MCF 10A (cell line): Measurements from ENCODE around the gene TCEAL2. TPM values are rescaled to one million over a fixed set of nuclear protein-coding genes. Genes with fewer than 3 reads are reported as not detected.
A peak's percentile ranks its signal among the peaks of the same experiment; 100 is the strongest.
"Not testable (repeated sequence)": the region's sequence is repeated elsewhere in the genome, so short reads cannot be mapped to it uniquely, and the experiment has no call there.

Source experiments
- BruUV-seq: library from RNA; stranded (reverse); fragments of 400-500 nt; replicated peaks from 2 replicates; lab custom pipeline; 2021; lab: Mats Ljungman, UMichigan
- CTCF ChIA-PET: fragments of 300-600 bp; sonication (Branson Sonifier 250); formaldehyde crosslinking; extraction: SDS; loops from one replicate; lab custom pipeline; 2021; ENCODE audit warnings: antibody characterized with exemption, inconsistent platforms; lab: Yijun Ruan, JAX
- POLR2A ChIA-PET: fragments of 300-600, 350-650 bp; sonication (Branson Sonifier 250); formaldehyde crosslinking; extraction: SDS; loops from one replicate; lab custom pipeline; 2020; ENCODE audit warnings: antibody characterized with exemption, inconsistent platforms; lab: Yijun Ruan, JAX
- DNase-seq: peaks from one replicate; pipeline ENCODE4 v3.0.0-alpha.2; 2018; ENCODE audit not compliant: unreplicated experiment
- H3K27ac Mint-ChIP-seq: one replicate; pipeline ENCODE4 v1.8.0; 2022; ENCODE audit warnings: mild to moderate bottlenecking, low read depth, mixed read lengths; ENCODE audit not compliant: unreplicated experiment
- H3K27me3 Mint-ChIP-seq: one replicate; pipeline ENCODE4 v1.8.0; 2022; ENCODE audit warnings: mixed read lengths; ENCODE audit not compliant: insufficient read depth, unreplicated experiment
- H3K36me3 Mint-ChIP-seq: one replicate; pipeline ENCODE4 v1.8.0; 2022; ENCODE audit warnings: mild to moderate bottlenecking, moderate library complexity, mixed read lengths; ENCODE audit not compliant: insufficient read depth, unreplicated experiment
- H3K4me1 Mint-ChIP-seq: one replicate; pipeline ENCODE4 v1.8.0; 2022; ENCODE audit warnings: mixed read lengths; ENCODE audit not compliant: insufficient read depth, unreplicated experiment
- H3K4me3 Mint-ChIP-seq: one replicate; pipeline ENCODE4 v1.8.0; 2022; ENCODE audit warnings: mild to moderate bottlenecking, moderate library complexity, mixed read lengths; ENCODE audit not compliant: unreplicated experiment
- H3K9me3 Mint-ChIP-seq: one replicate; pipeline ENCODE4 v1.8.0; 2022; ENCODE audit warnings: mixed read lengths; ENCODE audit not compliant: unreplicated experiment
- CTCF ChIP-seq: fragments of 200-600 bp; IDR thresholded peaks from one replicate; pipeline ENCODE4 v1.8.0; 2022; ENCODE audit warnings: antibody characterized with exemption, mild to moderate bottlenecking; ENCODE audit not compliant: unreplicated experiment
- intact Hi-C: fragments of 100-400 bp; cut with micrococcal nuclease; formaldehyde crosslinking; loops from 2 replicates; pipeline ENCODE4 v1.14.1; 2022
- total RNA-seq: library from RNA; stranded (reverse); gene quantifications from 2 replicates; pipeline ENCODE4 v1.2.3, GENCODE V29; 2022

TCEAL2 gene
- total RNA-seq, 1 experiment from 2014 or later, result not detected

GRCh38 chrX:102115748-102116147 lies 9.7 kb upstream of the TCEAL2 start:
- no peak for TF ChIP-seq CTCF
- Mint-ChIP-seq H3K36me3 (no peaks in the 10 kb centered on the region), H3K4me1 (no peaks in the 10 kb centered on the region), H3K27ac (no peak overlapping the region), H3K4me3 (no peak overlapping the region), H3K9me3 (peaks cover 18% of the 10 kb centered on the region), H3K27me3 (peaks cover 28% of the 10 kb centered on the region)
- intact Hi-C loops, result no loop called here
- no peak for DNase-seq
- ChIA-PET CTCF (interaction anchor here (0.7 kb wide), 1 partner anchor 847 kb away, joined by 4 read pairs; no protein-coding TSS in a partner anchor), POLR2A (no interaction called here)
- no TSS peak for BruUV-seq

GRCh38 chrX:102125014-102125413 lies 465 bp upstream of the TCEAL2 start:
- H3K27ac Mint-ChIP-seq, POLR2A ChIA-PET, H3K4me1 Mint-ChIP-seq, intact Hi-C loops, H3K36me3 Mint-ChIP-seq, CTCF ChIA-PET, H3K4me3 Mint-ChIP-seq, BruUV-seq, DNase-seq, H3K9me3 Mint-ChIP-seq: not testable (repeated sequence)
- peaks cover 58% of the 10 kb centered on the region for H3K27me3 Mint-ChIP-seq

- H3K27ac Mint-ChIP-seq, POLR2A ChIA-PET, intact Hi-C loops, H3K4me3 Mint-ChIP-seq, H3K4me1 Mint-ChIP-seq, DNase-seq, CTCF ChIA-PET, H3K36me3 Mint-ChIP-seq, BruUV-seq, H3K9me3 Mint-ChIP-seq: not testable (repeated sequence)
- H3K27me3 Mint-ChIP-seq, result peaks cover 70% of the 10 kb centered on the region
These were observed 770 bp downstream of the TCEAL2 start for GRCh38 chrX:102126080-102126818.

GRCh38 chrX:102126863-102127262 lies 1.4 kb downstream of the TCEAL2 start:
- intact Hi-C loops, result no loop called here
- POLR2A ChIA-PET, result no interaction called here
- BruUV-seq, result no TSS peak
- Mint-ChIP-seq H3K9me3 (no peaks in the 10 kb centered on the region), H3K4me1 (no peaks in the 10 kb centered on the region), H3K36me3 (no peaks in the 10 kb centered on the region), H3K27ac (no peak overlapping the region), H3K27me3 (peaks cover 76% of the 10 kb centered on the region), H3K4me3 (no peak overlapping the region)
- DNase-seq, result no peak
- no peak for TF ChIP-seq CTCF
- CTCF ChIA-PET, result no interaction called here

GRCh38 chrX:102129473-102129872 lies 4.0 kb downstream of the TCEAL2 start:
- Mint-ChIP-seq H3K27ac (no peak overlapping the region), H3K36me3 (no peaks in the 10 kb centered on the region), H3K4me1 (no peaks in the 10 kb centered on the region), H3K27me3 (peaks cover 82% of the 10 kb centered on the region), H3K4me3 (no peak overlapping the region), H3K9me3 (no peaks in the 10 kb centered on the region)
- peak; percentile 46 for TF ChIP-seq CTCF
- ChIA-PET POLR2A (no interaction called here), CTCF (interaction anchor here (0.7 to 1.5 kb wide), 4 partner anchors 10 to 1047 kb away, joined by 3 to 9 read pairs (median 4); no protein-coding TSS in a partner anchor)
- no TSS peak for BruUV-seq
- intact Hi-C loops, result no loop called here
- peak; percentile 25 for DNase-seq
